C4-2B (cell line): ENCODE data around the gene MRAS.

ENCODE experiments used
- H3K27ac ChIP-seq: fragments of 450-650 bp; 2 replicates; pipeline ENCODE4 v1.5.1; 2017
- CTCF ChIP-seq: fragments of 450-650 bp; conservative IDR thresholded peaks from 2 replicates; pipeline ENCODE4 v1.5.1; 2017; ENCODE audit warnings: mild to moderate bottlenecking
- ZFX ChIP-seq: fragments of 450-650 bp; IDR thresholded peaks from 2 replicates; pipeline ENCODE4 v1.6.1; 2017

The MRAS gene

DNA sequence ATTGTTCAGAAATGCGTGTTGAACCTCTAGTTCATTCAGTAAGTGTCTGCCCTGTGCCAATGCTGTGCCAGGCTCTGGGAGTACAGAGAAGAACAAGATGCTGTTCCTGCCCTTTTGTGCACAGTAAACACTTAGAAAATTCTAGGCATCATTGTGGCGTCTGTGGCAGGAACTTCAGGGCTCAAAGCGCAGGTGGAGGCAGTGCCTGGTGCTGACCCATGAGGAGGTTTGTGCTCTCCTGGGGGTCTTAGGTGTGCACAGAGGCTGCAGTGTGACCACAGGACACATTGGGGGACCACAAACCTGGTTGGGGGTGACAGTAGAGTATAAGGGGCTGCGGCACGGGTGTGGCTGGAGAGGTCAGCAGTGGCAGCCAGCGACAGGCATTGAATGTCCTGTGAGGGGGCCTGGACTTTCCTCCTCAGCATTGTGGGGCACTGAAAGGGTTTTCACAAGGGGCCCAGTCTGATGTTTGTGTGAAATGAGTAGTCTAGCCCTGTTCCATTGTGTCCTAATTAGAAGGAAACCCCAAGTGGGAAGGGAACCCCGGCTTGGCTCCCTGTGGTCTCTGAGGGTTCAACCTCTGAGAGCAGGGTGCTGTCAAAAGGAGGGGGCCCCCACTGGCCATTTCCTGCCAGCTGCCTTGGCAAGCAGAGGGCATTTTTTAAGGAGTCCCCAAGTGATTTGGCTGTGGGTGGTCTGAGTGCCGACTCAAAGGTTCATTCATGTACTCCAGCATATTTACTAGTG, 20.9 kb downstream of the MRAS start:
- TF ChIP-seq ZFX, result no peak
- TF ChIP-seq CTCF, result no peak
- H3K27ac ChIP-seq, result no peak overlapping the region

GRCh38 chr3:138370321-138370720, 21.9 kb downstream of the MRAS start:
- TF ChIP-seq CTCF, result no peak
- no peak for TF ChIP-seq ZFX
- H3K27ac ChIP-seq, result no peak overlapping the region

DNA sequence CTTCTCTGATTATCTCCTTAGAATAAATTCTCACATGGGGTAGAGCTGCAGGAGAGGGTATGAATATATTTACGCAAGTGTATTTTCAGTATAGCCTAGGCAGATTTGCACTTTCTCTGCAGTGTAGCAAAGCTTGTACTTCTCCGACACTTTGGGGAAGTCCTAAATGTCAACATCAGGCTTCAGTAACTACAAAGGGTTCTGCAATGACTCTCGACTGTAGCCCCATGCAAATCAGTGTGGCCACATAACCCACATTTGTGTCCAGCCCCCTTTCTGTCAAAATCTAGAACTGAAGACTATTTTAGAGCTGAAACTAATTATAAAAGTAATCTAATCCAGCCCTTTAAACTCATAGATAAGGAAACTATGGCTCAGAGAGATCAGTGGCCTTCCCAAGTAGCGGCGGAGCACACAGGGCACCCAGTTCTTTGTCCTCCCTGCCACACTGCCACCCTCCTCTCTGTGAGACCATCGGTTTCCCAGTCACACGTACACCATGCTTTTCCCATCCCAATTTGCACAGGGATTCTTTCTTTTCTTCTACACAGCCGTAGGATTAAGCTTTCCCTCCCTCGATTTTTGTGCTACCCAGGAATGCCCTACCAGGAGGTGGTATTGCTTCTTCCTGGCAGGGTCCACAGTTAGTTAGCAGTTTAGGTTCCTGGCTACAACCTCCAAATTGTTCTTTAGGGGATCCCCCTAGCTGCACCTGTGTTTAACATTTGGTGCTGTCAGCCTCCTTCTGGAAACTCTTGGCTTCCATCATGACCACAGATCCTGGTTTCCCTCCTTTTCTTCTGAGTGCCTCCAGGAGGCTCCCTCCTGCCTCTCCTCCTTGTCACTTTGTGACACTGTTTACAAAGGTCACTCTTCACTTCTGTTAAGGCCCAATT, 22.9 kb downstream of the MRAS start:
- TF ChIP-seq CTCF (no peak), ZFX (no peak)

DNA sequence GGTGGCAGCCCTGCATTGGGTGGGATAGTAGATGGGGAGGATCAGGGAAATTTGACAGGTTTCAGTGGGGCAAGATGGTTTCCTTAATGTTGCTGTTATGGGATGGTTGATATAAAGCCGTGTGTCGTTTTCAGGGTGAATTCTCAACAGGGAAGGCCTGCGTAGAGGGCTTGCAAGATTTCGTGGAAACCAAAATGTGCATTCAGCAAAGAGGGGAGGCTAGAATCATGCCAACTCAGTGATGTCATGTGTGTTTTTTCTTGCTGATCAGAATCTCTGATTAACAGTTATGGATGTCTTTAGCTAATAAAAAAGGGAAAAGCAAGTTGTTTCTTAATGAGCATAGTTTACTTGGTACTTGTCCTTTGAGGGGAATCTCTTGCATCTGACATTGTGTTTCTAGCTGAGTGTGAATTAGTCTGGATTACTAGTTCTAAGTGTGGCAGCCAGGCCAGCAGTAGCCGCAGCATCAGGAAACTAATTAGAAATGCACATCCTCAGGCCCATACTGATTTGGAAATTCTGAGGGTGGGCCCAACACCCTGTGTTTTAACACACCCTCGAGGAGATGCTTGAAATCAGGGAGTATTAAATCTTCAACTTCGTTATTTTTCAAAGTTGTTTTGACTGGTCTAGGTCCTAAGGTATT, 24.8 kb downstream of the MRAS start:
- TF ChIP-seq CTCF, result no peak
- no peak for TF ChIP-seq ZFX
- no peak overlapping the region for H3K27ac ChIP-seq

More for the DNA sequence above, 22.9 kb downstream of the MRAS start:
- no peak overlapping the region for H3K27ac ChIP-seq

DNA sequence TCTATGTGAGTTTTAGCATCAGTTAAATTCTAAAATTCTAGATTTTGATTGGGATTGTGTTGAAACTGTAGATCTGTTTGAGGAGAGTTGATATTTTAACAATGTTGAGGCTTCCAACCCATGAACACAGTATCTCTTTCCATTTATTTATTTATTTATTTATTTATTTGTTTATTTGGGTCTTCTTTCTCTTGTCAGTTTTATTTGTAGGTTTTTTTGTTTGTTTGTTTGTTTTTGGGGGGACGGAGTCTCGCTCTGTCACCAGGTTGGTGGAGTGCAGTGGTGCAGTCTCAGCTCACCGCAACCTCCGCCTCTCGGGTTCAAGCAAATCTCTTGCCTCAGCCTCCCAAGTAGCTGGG, 25.3 kb downstream of the MRAS start:
- no peak overlapping the region for H3K27ac ChIP-seq
- TF ChIP-seq ZFX, result no peak
- no peak for TF ChIP-seq CTCF

GRCh38 chr3:138374573-138375134, 26.3 kb downstream of the MRAS start:
- TF ChIP-seq ZFX (no peak), CTCF (no peak)
- no peak overlapping the region for H3K27ac ChIP-seq
